GM23248 (cell line): Measurements from ENCODE around the gene SLC38A5. TPM values are rescaled to one million over a fixed set of nuclear protein-coding genes. Genes with fewer than 3 reads are reported as not detected.
"Not testable (repeated sequence)": the region's sequence is repeated elsewhere in the genome, so short reads cannot be mapped to it uniquely, and the experiment has no call there.

Source experiments
- DNase-seq: peaks from one replicate; pipeline ENCODE4 v3.0.0-alpha.2; 2015
- H2AFZ ChIP-seq: fragments of 200-600 bp; sonication (generic); 2 replicates; pipeline ENCODE4 v1.6.1; 2016; ENCODE audit warnings: antibody characterized with exemption
- H3F3A ChIP-seq: fragments of 200-600 bp; sonication (generic); 2 replicates; pipeline ENCODE4 v1.6.1; 2016; ENCODE audit warnings: mild to moderate bottlenecking, antibody characterized with exemption, mixed run types; ENCODE audit not compliant: insufficient read depth
- H3K27ac ChIP-seq: fragments of 200-600 bp; sonication (generic); 2 replicates; pipeline ENCODE4 v1.5.1; 2016; ENCODE audit warnings: mild to moderate bottlenecking
- H3K27me3 ChIP-seq: fragments of 200-600 bp; sonication (generic); replicated peaks from 2 replicates; pipeline ENCODE4 v1.6.1; 2016; ENCODE audit warnings: mild to moderate bottlenecking; ENCODE audit not compliant: insufficient read depth
- H3K36me3 ChIP-seq: fragments of 200-600 bp; sonication (generic); 2 replicates; pipeline ENCODE4 v1.6.1; 2016; ENCODE audit warnings: low read depth, mild to moderate bottlenecking
- H3K4me1 ChIP-seq: fragments of 200-600 bp; sonication (generic); 2 replicates; pipeline ENCODE4 v1.6.1; 2016; ENCODE audit warnings: mild to moderate bottlenecking; ENCODE audit not compliant: insufficient read depth
- H3K4me2 ChIP-seq: fragments of 200-600 bp; sonication (generic); one replicate; pipeline ENCODE4 v1.6.1; 2016; ENCODE audit warnings: mild to moderate bottlenecking; ENCODE audit not compliant: unreplicated experiment
- H3K4me3 ChIP-seq: fragments of 200-600 bp; sonication (generic); 2 replicates; pipeline ENCODE4 v1.5.1; 2016; ENCODE audit warnings: mild to moderate bottlenecking
- H3K79me2 ChIP-seq: fragments of 200-600 bp; sonication (generic); 2 replicates; pipeline ENCODE4 v1.6.1; 2016; ENCODE audit warnings: mild to moderate bottlenecking; ENCODE audit not compliant: insufficient read depth
- H3K9ac ChIP-seq: fragments of 200-600 bp; sonication (generic); 2 replicates; pipeline ENCODE4 v1.6.1; 2016; ENCODE audit warnings: mild to moderate bottlenecking
- H3K9me2 ChIP-seq: fragments of 200-600 bp; sonication (generic); 2 replicates; pipeline ENCODE4 v1.6.1; 2016; ENCODE audit warnings: mixed run types, mild to moderate bottlenecking, moderate library complexity; ENCODE audit not compliant: insufficient read depth
- H3K9me3 ChIP-seq: fragments of 200-600 bp; sonication (generic); one replicate; pipeline ENCODE4 v1.6.1; 2017; ENCODE audit warnings: low read depth
- H4K20me1 ChIP-seq: fragments of 200-600 bp; sonication (generic); 2 replicates; pipeline ENCODE4 v1.6.0; 2016; ENCODE audit not compliant: insufficient read depth
- EZH2 ChIP-seq: fragments of 200-600 bp; sonication (generic); IDR thresholded peaks from 2 replicates; pipeline ENCODE4 v1.6.1; 2018; ENCODE audit warnings: antibody characterized with exemption, mild to moderate bottlenecking; ENCODE audit not compliant: insufficient read depth, poor library complexity, severe bottlenecking
- EZH2phosphoT487 ChIP-seq: fragments of 200-600 bp; sonication (generic); IDR thresholded peaks from 2 replicates; pipeline ENCODE4 v1.6.1; 2018; ENCODE audit warnings: antibody characterized with exemption, moderate library complexity, mild to moderate bottlenecking, low read depth; ENCODE audit not compliant: insufficient read depth
- WGBS, 2 experiments: methylation state at CpG; one replicate each; pipeline ENCODE4 v1.1.6; 2015 to 2017; ENCODE audit warnings: low lambda C conversion rate in 2 of 2, low coverage in 1 of 2; ENCODE audit errors: missing lambda C conversion rate in 2 of 2; 5-methylcytosine and 5-hydroxymethylcytosine counted together
- in situ Hi-C: fragments of 300-500 bp; cut with MboI; formaldehyde crosslinking; loops from 2 replicates; pipeline ENCODE4 v1.15.0; 2020
- polyA plus RNA-seq: library from polyadenylated mRNA; unstranded; fragments of >200 nt; fragmentation: Nextera tagmentation; extraction: Ambion mirVana; gene quantifications from 2 replicates; pipeline ENCODE4 v1.2.1, GENCODE V29; 2016
- total RNA-seq: library from RNA; depleted of rRNA; stranded (reverse); fragments of >200 nt; shearing (Covaris generic); gene quantifications from 2 replicates; pipeline ENCODE4 v1.2.3, GENCODE V29; 2014

SLC38A5 gene
- total and polyA plus RNA-seq, 2 experiments from 2014 or later = 32.4 to 35.3 TPM

- H3K9ac ChIP-seq = no peak overlapping the region
- H3K36me3 ChIP-seq = no peaks in the 10 kb centered on the region
- no peaks in the 10 kb centered on the region for H4K20me1 ChIP-seq
- no peak overlapping the region for H3K4me2 ChIP-seq
- H3K9me3 ChIP-seq = no peaks in the 10 kb centered on the region
- no peaks in the 10 kb centered on the region for H3K79me2 ChIP-seq
- no peaks in the 10 kb centered on the region for H3K4me1 ChIP-seq
- no peak overlapping the region for H3K27ac ChIP-seq
- no peak overlapping the region for H2AFZ ChIP-seq
- no peak for TF ChIP-seq EZH2phosphoT487
- no peak for TF ChIP-seq EZH2
- DNase-seq = no peak
- in situ Hi-C loops = no loop called here
- H3K9me2 ChIP-seq = no peaks in the 10 kb centered on the region
- H3K27me3 ChIP-seq = no peaks in the 10 kb centered on the region
- H3K4me3 ChIP-seq = no peak overlapping the region
- H3F3A ChIP-seq = no peaks in the 10 kb centered on the region
These were observed 20.0 kb downstream of the SLC38A5 start for GRCh38 chrX:48450076-48450475.

- H3K36me3 ChIP-seq, H2AFZ ChIP-seq, H3K4me1 ChIP-seq, H3F3A ChIP-seq, H3K27ac ChIP-seq, H3K27me3 ChIP-seq, H4K20me1 ChIP-seq, H3K79me2 ChIP-seq, H3K4me3 ChIP-seq, in situ Hi-C loops, H3K9me3 ChIP-seq, H3K4me2 ChIP-seq, H3K9me2 ChIP-seq, DNase-seq, H3K9ac ChIP-seq: not testable (repeated sequence)
- 81 to 87% methylated on average over 6 of the region's 6 CpGs for WGBS, 2 experiments
These were observed 22.9 kb downstream of the SLC38A5 start for GRCh38 chrX:48447201-48447600.

GRCh38 chrX:48433713-48434112, 36.3 kb downstream of the SLC38A5 start:
- H3K9me3 ChIP-seq, H3K9ac ChIP-seq, H3K4me1 ChIP-seq, H3K9me2 ChIP-seq, H2AFZ ChIP-seq, H3K27me3 ChIP-seq, H3K4me2 ChIP-seq, in situ Hi-C loops, H3F3A ChIP-seq, H3K36me3 ChIP-seq, H3K4me3 ChIP-seq, H3K27ac ChIP-seq, H3K79me2 ChIP-seq, DNase-seq, H4K20me1 ChIP-seq: not testable (repeated sequence)
- 69 to 75% methylated on average over 5 to 12 of the region's 13 CpGs for WGBS, 2 experiments

GRCh38 chrX:48430166-48430565, 39.9 kb downstream of the SLC38A5 start:
- H3K27me3 ChIP-seq, H3K9me2 ChIP-seq, H2AFZ ChIP-seq, H3K36me3 ChIP-seq, H3F3A ChIP-seq, H3K79me2 ChIP-seq, H3K9me3 ChIP-seq, H3K9ac ChIP-seq, H3K4me2 ChIP-seq, H3K27ac ChIP-seq, H3K4me3 ChIP-seq, DNase-seq, H3K4me1 ChIP-seq, in situ Hi-C loops, H4K20me1 ChIP-seq: not testable (repeated sequence)
- 62 to 71% methylated on average over 4 of the region's 4 CpGs for WGBS, 2 experiments

GRCh38 chrX:48429606-48430005, 40.5 kb downstream of the SLC38A5 start:
- H3K27ac ChIP-seq, H3K9me3 ChIP-seq, H3K4me1 ChIP-seq, H3F3A ChIP-seq, H3K27me3 ChIP-seq, H3K36me3 ChIP-seq, H3K4me3 ChIP-seq, in situ Hi-C loops, H3K4me2 ChIP-seq, H3K9ac ChIP-seq, DNase-seq, H2AFZ ChIP-seq, H4K20me1 ChIP-seq, H3K79me2 ChIP-seq, H3K9me2 ChIP-seq: not testable (repeated sequence)
- 83 to 94% methylated on average over 5 of the region's 5 CpGs for WGBS, 2 experiments

GRCh38 chrX:48427027-48427716, 42.9 kb downstream of the SLC38A5 start:
- H3K4me1 ChIP-seq, H3K27me3 ChIP-seq, H3K4me2 ChIP-seq, in situ Hi-C loops, H3K36me3 ChIP-seq, H2AFZ ChIP-seq, H3K9me2 ChIP-seq, H3K9me3 ChIP-seq, H3K4me3 ChIP-seq, DNase-seq, H4K20me1 ChIP-seq, H3F3A ChIP-seq, H3K9ac ChIP-seq, H3K79me2 ChIP-seq, H3K27ac ChIP-seq: not testable (repeated sequence)
- WGBS, 2 experiments = no CpG with 5 or more reads among the region's 12 CpGs

GRCh38 chrX:48411860-48412259, 58.2 kb downstream of the SLC38A5 start, which contains the start of gene SSX4B:
Gene SSX4B, minus strand, starts transcription at chrX:48411960. Its CDS starts 588 bp downstream, at chrX:48411372.
- H3K4me3 ChIP-seq, H3K4me1 ChIP-seq, DNase-seq, H3K79me2 ChIP-seq, in situ Hi-C loops, H3K9me3 ChIP-seq, H4K20me1 ChIP-seq, H3K27me3 ChIP-seq, H3K9ac ChIP-seq, H3K4me2 ChIP-seq, H3K36me3 ChIP-seq, H2AFZ ChIP-seq, H3K9me2 ChIP-seq, H3F3A ChIP-seq, H3K27ac ChIP-seq: not testable (repeated sequence)
- WGBS, 2 experiments = no CpG with 5 or more reads among the region's 15 CpGs
